Measurements from ENCODE around the gene MBP. TPM values are rescaled to one million over a fixed set of nuclear protein-coding genes. Genes with fewer than 3 reads are reported as not detected.

The MBP gene
- total RNA-seq = 10 to 100 TPM; 46.0 to 53.9 TPM

GRCh38 chr18:77132369-77133050, at the start of gene MBP:
TSS of gene MBP (minus strand) at chr18:77132783. CDS start at chr18:77105261, 27,522 bp downstream.
- CTCF ChIA-PET = interaction anchor here (0.6 to 2.0 kb wide), 6 partner anchors 8 to 331 kb away, joined by 3 to 9 read pairs (median 4); no protein-coding TSS in a partner anchor

DNA sequence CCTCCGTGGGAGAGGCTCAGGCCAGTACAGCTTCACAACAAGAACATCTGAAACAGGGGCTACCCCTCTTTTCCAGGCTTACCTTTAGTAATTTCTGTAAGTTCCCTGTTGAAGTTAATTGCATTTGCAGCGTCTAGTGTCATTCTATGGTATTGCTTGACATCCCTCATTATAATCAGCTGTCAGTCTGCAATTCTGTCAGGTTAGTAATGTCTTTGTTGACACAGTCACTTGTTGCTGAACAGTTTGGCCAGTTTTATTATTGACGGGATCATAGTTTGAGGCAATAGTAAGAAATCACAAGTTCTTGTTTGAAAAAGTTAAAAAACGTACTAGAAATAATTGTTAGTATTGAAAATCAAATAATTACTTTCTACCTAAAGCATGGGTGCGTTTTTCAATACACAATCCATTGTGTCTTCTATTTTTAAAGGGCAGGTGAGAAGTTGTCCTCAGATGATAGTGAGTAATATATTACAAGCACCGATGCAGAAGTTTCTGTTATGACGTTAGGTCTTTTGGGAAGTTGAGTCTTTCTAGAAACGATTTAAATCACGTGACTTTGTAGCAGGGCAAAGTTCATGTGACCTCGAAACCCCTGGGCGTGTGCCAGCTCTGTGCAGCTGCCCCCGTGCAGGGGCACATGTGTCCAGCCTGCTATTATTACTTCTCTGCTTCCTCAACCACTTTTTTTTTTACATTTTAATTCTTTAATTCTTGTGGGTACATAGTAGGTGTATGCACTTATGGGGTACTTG, 49.5 kb upstream of the MBP start:
- ChIA-PET CTCF (no interaction called here), POLR2A (no interaction called here)

More at GRCh38 chr18:77132369-77133050, at the start of gene MBP:
- POLR2A ChIA-PET = interaction anchor here (0.6 to 3.5 kb wide), 7 partner anchors 11 to 78 kb away, joined by 3 to 12 read pairs (median 5); no protein-coding TSS in a partner anchor

DNA sequence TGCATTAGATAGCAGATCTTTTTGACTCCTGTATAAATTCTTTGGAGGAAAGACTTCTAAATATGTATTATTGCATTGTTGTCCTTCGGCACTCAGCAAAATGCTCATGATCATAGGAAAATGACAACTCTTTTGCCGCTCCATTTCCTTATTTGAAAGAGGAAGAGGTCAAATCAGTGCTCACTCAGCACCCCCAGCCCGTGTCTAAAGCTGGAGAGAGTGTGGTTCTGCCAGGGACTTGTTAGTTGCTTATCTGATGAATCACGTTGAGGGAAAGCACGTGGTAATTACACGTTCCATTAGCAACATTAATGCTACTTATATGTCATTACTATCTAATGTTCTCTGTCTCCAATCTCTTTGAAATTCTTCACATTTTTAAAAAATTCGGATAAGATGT, 46.0 kb upstream of the MBP start:
- CTCF ChIA-PET = no interaction called here
- POLR2A ChIA-PET = no interaction called here

DNA sequence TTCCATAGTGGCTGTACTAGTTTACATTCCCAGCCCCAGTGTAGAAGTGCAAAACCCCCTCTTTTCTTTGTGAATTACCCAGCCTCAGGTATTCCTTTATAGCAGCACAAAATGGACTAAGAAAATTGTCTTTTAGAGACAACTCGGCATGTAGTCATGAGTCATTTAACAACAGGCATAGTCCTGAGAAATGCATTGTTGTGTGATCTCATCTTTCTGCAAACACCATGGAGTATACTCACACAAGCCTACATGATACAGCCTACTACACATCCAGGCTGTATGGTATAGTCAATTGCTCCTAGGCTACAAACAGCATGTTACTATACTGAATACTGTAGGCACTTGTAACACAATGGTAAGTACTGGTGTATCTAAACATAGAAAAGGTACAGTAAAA, 44.4 kb upstream of the MBP start:
- ChIA-PET POLR2A (no interaction called here), CTCF (no interaction called here)

DNA sequence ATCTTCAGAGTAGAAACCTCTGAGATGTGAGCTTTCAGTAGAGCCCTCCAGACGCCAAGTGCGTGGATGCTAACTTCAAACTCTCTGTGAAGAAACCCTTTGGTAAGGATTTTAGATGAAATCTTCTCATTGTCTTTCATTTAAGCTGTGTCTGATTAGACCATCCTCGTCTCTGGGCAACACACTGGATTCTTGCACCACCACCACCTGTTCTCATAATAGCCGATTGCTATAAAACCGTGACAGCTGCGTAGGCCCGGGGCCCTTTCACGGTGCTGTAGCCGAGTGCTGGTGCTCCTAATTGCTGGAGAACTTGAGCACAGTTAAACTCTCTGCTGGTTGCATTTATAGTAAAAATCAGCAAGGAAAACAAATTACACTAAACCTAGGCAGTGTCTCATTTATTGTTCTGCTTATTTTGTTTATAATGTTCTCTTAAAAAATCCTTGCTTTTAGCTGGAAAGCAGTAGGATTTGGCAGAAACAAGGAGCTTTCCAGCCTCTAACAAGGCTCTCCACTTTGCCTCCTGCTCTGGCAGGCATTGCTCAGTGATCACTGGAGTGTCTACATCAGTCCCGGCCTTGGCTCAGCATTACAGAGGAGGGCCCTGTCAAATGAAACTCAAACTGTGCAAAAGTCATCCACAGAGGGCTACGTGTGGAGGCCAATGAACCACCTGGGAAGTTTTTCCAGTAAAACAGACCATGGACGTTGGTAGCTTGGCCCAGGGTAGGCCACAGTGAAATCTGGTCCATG, 40.9 kb upstream of the MBP start:
- ChIA-PET CTCF (interaction anchor here (0.5 kb wide), 1 partner anchor 32 kb away, joined by 3 read pairs; no protein-coding TSS in a partner anchor), POLR2A (no interaction called here)

- CTCF ChIA-PET = no interaction called here
- POLR2A ChIA-PET = no interaction called here
Measured at GRCh38 chr18:77170890-77171410, 38.4 kb upstream of the MBP start.

GRCh38 chr18:77168811-77169311, 36.3 kb upstream of the MBP start:
- POLR2A ChIA-PET = no interaction called here
- CTCF ChIA-PET = no interaction called here

- ChIA-PET POLR2A (no interaction called here), CTCF (no interaction called here)
Measured at GRCh38 chr18:77167251-77167650, 34.7 kb upstream of the MBP start.

- CTCF ChIA-PET = no interaction called here
- POLR2A ChIA-PET = no interaction called here
Measured at GRCh38 chr18:77166523-77166922, 33.9 kb upstream of the MBP start.

- POLR2A ChIA-PET = no interaction called here
- CTCF ChIA-PET = no interaction called here
Measured at GRCh38 chr18:77165503-77166188, 33.1 kb upstream of the MBP start.

DNA sequence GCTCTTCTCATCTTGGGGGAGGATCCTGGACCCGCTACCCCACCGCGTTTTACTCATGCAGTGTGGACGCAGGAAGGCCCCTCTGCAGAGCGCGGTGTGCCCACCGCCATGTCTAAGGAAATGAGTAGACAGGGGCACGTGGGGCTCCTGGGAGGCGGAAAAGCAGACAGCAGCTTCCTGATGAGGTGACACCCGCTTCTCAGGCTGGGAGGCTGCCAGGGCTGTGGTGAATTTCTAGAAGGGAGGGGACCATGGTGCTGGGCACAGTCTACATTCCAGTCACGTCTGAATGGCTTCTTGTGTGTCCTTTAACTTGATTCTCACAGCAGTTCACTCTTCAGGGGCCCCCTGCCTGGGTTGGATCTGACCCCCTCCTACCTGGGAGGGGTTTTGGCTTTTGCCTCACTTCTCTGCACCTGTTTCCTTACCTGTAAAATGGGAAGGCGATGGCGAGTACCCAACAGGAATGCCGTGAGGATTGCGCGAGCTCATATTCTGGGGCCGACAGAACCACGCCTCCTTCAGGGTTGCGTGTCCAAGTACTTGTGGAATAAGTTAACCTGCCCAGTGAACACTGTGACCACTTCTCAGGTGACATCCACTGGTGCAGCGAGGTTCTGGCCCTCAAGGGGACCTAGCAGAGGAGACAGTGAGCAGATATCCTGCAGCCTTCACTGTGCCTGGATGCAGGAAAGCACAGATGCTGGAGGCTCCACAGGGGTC, 32.3 kb upstream of the MBP start:
- ChIA-PET CTCF (no interaction called here), POLR2A (no interaction called here)

DNA sequence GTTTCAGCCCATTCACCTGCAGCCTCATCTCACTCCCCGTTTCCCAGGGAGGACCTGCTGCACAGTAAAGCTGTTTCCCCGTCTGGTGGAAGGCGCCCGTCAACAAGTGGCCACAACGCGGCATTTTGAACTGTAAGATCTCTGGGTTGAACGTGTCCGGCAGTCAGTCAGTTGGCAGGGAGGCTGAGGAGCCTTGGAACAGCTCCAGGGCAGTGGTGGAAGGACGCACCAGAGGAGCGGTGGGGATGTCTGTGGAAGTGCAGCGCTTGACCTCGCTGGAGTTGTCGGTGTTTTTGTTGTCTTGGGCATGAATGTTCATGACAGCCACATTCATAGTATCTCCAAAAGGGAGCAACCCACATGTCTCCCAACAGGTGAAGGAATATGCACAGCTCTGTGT, 31.4 kb upstream of the MBP start:
- ChIA-PET CTCF (no interaction called here), POLR2A (no interaction called here)

- POLR2A ChIA-PET = no interaction called here
- CTCF ChIA-PET = no interaction called here
Measured at GRCh38 chr18:77162580-77162979, 30.0 kb upstream of the MBP start.

GRCh38 chr18:77161961-77162360, 29.4 kb upstream of the MBP start:
- ChIA-PET CTCF (no interaction called here), POLR2A (no interaction called here)

- CTCF ChIA-PET = no interaction called here
- POLR2A ChIA-PET = no interaction called here
Measured at GRCh38 chr18:77161383-77161782, 28.8 kb upstream of the MBP start.

GRCh38 chr18:77160515-77160914, 27.9 kb upstream of the MBP start:
- ChIA-PET POLR2A (no interaction called here), CTCF (no interaction called here)

DNA sequence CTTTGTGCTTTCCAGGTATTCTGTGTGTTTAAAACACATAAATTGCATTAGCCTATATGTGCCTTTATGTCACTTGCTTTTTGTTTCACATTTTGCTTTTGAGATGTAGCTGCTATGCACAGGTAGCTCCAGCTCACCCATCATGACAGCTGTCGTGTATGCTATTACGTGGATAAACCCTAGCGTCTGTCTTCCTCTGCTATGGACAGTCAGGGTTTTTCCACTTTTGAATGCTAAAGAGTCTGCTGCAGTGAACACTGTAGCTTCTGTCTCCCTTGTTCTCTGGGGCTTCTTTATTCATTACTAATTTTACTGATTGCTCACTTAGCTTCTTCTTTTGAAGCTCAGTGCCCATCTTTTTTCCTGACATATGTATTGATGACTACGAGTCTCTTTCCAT, 24.7 kb upstream of the MBP start:
- ChIA-PET POLR2A (no interaction called here), CTCF (no interaction called here)

- ChIA-PET POLR2A (no interaction called here), CTCF (no interaction called here)
Measured at GRCh38 chr18:77155031-77155430, 22.4 kb upstream of the MBP start.

DNA sequence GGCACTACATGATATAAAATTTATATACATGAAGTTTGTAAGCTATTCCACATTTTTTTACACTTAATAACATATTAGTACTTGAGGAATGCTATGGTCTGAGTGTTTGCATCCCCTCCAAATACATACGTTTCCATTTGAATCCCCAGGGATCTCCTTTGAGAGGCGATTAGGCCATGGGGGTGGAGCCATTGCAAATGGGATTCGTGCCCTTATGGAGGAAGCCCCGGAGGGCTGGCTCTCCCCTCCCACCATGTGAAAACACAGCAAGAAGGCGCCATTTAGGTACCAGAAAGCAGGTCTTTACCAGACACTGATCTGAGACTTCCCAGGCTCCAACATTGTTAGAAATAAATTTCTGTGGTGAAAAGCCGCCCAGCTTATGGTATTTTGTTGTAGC, 20.8 kb upstream of the MBP start:
- ChIA-PET CTCF (no interaction called here), POLR2A (no interaction called here)

Data from activated CD8-positive, alpha-beta memory T cell treated with anti-CD3 and anti-CD28 coated beads for 36 hours (primary cell).